Suprapubic skin (tissue), 4 donors: Measurements from ENCODE around the gene STX8. TPM values are rescaled to one million over a fixed set of nuclear protein-coding genes. Genes with fewer than 3 reads are reported as not detected.
"Not testable (repeated sequence)": the region's sequence is repeated elsewhere in the genome, so short reads cannot be mapped to it uniquely, and the experiment has no call there.

Experiments
- DNase-seq, 2 donors: peaks; one replicate each; pipeline ENCODE4 v3.0.0-alpha.2; 2019; ENCODE audit warnings: low spot score in 2 of 2
- H3K27ac ChIP-seq: fragments of 200-600 bp; sonication (generic); one replicate; pipeline ENCODE4 v1.5.1; 2019
- H3K27me3 ChIP-seq: fragments of 200-600 bp; sonication (generic); one replicate; pipeline ENCODE4 v1.5.1; 2019
- H3K36me3 ChIP-seq: fragments of 200-600 bp; sonication (generic); one replicate; pipeline ENCODE4 v1.5.1; 2019
- H3K4me1 ChIP-seq: fragments of 200-600 bp; sonication (generic); one replicate; pipeline ENCODE4 v1.5.1; 2019
- H3K4me3 ChIP-seq: fragments of 200-600 bp; sonication (generic); one replicate; pipeline ENCODE4 v1.5.1; 2019; ENCODE audit warnings: mild to moderate bottlenecking
- H3K9me3 ChIP-seq: fragments of 200-600 bp; sonication (generic); one replicate; pipeline ENCODE4 v1.5.1; 2019
- CTCF ChIP-seq, 2 donors: fragments of 200-600 bp in 1 of 2; fragments of 450-650 bp in 1 of 2; sonication (generic) in 1 of 2; IDR thresholded peaks; one replicate each; pipeline ENCODE4 v1.5.1; 2016 to 2019; ENCODE audit warnings: antibody characterized with exemption in 2 of 2, mild to moderate bottlenecking in 1 of 2, moderate library complexity in 1 of 2
- EP300 ChIP-seq: sonication (generic); formaldehyde crosslinking; IDR thresholded peaks from one replicate; pipeline ENCODE4 v1.6.1; 2017; ENCODE audit warnings: antibody characterized with exemption
- POLR2A ChIP-seq, 2 donors: fragments of 450-650 bp; IDR thresholded peaks; one replicate each; pipeline ENCODE4 v1.6.1; 2017; ENCODE audit warnings: antibody characterized with exemption in 2 of 2, mild to moderate bottlenecking in 2 of 2, moderate library complexity in 2 of 2
- POLR2AphosphoS5 ChIP-seq, 3 donors: sonication (generic); formaldehyde crosslinking; IDR thresholded peaks; one replicate each; pipeline ENCODE4 v1.6.1; 2017; ENCODE audit warnings: antibody characterized with exemption in 3 of 3
- WGBS: methylation state at CpG from one replicate; pipeline ENCODE4 v1.1.5; 2018; 5-methylcytosine and 5-hydroxymethylcytosine counted together
- total RNA-seq, 4 donors: library from RNA; depleted of rRNA; stranded (reverse); fragments of >200 nt; gene quantifications; one replicate each; pipeline ENCODE4 v1.1.0, GENCODE V29; 2016

STX8 gene
- 10 to 100 TPM; 21.5 to 74.0 (median 38.4) TPM for total RNA-seq

GRCh38 chr17:9575381-9576101 lies at the start of gene STX8:
STX8 (minus strand) TSS chr17:9575820; CDS start chr17:9575808, 12 bp downstream.
- Histone ChIP-seq H3K27me3 (no peaks in the 10 kb centered on the region), H3K27ac (peak within 1 kb of the TSS; percentile 48), H3K4me1 (peaks cover 27% of the 10 kb centered on the region), H3K36me3 (no peaks in the 10 kb centered on the region), H3K9me3 (no peaks in the 10 kb centered on the region), H3K4me3 (peak within 1 kb of the TSS; percentile 84)
- DNase-seq, result peak; percentile 94
- 2% methylated on average over 29 of the region's 42 CpGs for WGBS
- TF ChIP-seq POLR2AphosphoS5 (IDR thresholded peaks at IDR 0.05), result peak in 1 of 3 donors; percentile 96
- TF ChIP-seq CTCF (IDR thresholded peaks at IDR 0.05), result no peak
- TF ChIP-seq POLR2A (IDR thresholded peaks at IDR 0.05), result no peak

GRCh38 chr17:9622961-9623360 lies 47.3 kb upstream of the STX8 start:
- no peaks in the 10 kb centered on the region for H3K27me3 ChIP-seq
- TF ChIP-seq EP300 (no peak), CTCF (IDR thresholded peaks at IDR 0.05) (no peak), POLR2AphosphoS5 (IDR thresholded peaks at IDR 0.05) (no peak), POLR2A (IDR thresholded peaks at IDR 0.05) (no peak)
- no peak overlapping the region for H3K27ac ChIP-seq
- H3K36me3 ChIP-seq, result no peaks in the 10 kb centered on the region
- DNase-seq, result no peak
- peaks cover 10% of the 10 kb centered on the region for H3K9me3 ChIP-seq
- no peak overlapping the region for H3K4me3 ChIP-seq
- H3K4me1 ChIP-seq, result no peaks in the 10 kb centered on the region

DNA sequence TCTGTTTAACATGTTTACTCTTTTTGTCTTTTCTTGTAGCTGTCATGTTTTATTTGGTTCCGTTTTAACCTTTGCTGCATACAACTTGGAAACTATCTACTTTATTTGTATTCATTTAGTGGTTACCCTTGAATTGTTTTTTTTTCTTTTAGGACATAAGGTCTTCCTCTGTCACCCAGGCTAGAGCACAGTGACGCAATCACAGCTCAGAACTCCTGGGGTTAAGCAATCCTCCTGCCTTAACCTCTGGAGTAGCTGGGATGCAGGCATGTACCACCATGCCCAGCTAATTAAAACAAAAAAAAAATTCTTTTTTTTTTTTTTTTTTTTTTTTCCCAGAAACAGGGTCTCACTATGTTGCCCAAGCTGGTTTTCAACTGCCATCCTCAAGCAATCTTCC lies 39.9 kb upstream of the STX8 start:
- Histone ChIP-seq H3K36me3 (no peaks in the 10 kb centered on the region), H3K4me3 (no peak overlapping the region), H3K9me3 (no peaks in the 10 kb centered on the region), H3K27me3 (no peaks in the 10 kb centered on the region), H3K27ac (no peak overlapping the region), H3K4me1 (no peaks in the 10 kb centered on the region)
- TF ChIP-seq CTCF (IDR thresholded peaks at IDR 0.05) (no peak), EP300 (no peak), POLR2A (IDR thresholded peaks at IDR 0.05) (no peak), POLR2AphosphoS5 (IDR thresholded peaks at IDR 0.05) (no peak)
- WGBS, result 53% methylated on average over 2 of the region's 2 CpGs
- no peak for DNase-seq

- WGBS, result 75% methylated on average over 9 of the region's 9 CpGs
- Histone ChIP-seq H3K27me3 (no peaks in the 10 kb centered on the region), H3K4me1 (no peaks in the 10 kb centered on the region), H3K27ac (no peak overlapping the region), H3K9me3 (no peaks in the 10 kb centered on the region), H3K4me3 (no peak overlapping the region), H3K36me3 (no peaks in the 10 kb centered on the region)
- no peak for DNase-seq
- TF ChIP-seq POLR2AphosphoS5 (IDR thresholded peaks at IDR 0.05), result no peak
- no peak for TF ChIP-seq POLR2A (IDR thresholded peaks at IDR 0.05)
These were observed 36.4 kb upstream of the STX8 start for GRCh38 chr17:9612006-9612405.

- H3K27ac ChIP-seq, result no peak overlapping the region
- H3K4me1 ChIP-seq, result no peaks in the 10 kb centered on the region
- no peak for DNase-seq
- H3K36me3 ChIP-seq, result no peaks in the 10 kb centered on the region
- 79% methylated on average over 2 of the region's 2 CpGs for WGBS
- H3K9me3 ChIP-seq, result no peaks in the 10 kb centered on the region
- no peak overlapping the region for H3K4me3 ChIP-seq
- TF ChIP-seq POLR2A (IDR thresholded peaks at IDR 0.05), result no peak
- TF ChIP-seq EP300, result no peak
- TF ChIP-seq POLR2AphosphoS5 (IDR thresholded peaks at IDR 0.05), result no peak
- no peak for TF ChIP-seq CTCF (IDR thresholded peaks at IDR 0.05)
- no peaks in the 10 kb centered on the region for H3K27me3 ChIP-seq
These were observed 35.9 kb upstream of the STX8 start for GRCh38 chr17:9611557-9611956.

DNA sequence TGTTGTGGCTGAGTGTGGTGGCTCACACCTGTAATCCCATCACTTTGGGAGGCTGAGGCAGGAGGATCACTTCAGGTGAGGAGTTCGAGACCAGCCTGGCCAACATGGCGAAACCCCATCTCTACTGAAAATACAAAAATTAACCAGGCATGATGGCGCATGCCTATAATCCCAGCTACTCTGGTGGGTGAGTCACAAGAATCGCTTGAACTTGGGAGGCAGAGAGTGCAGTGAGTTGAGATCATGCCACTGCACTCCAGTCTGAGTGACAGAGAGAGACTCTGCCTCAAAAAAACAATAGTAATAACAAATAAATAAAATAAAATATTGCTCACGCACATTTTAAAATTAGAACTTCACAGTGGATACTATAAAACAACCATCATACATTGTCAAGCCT lies 31.4 kb upstream of the STX8 start:
- 79% methylated on average over 5 of the region's 5 CpGs for WGBS
- not testable (repeated sequence) for H3K36me3 ChIP-seq, H3K27me3 ChIP-seq

More for the DNA sequence above, 31.4 kb upstream of the STX8 start:
- DNase-seq, H3K9me3 ChIP-seq, H3K27ac ChIP-seq, H3K4me3 ChIP-seq, H3K4me1 ChIP-seq: not testable (repeated sequence)
